Left lobe of liver (tissue), 2 donors: ENCODE results near the gene TBC1D26. TPM values are rescaled to one million over a fixed set of nuclear protein-coding genes. Genes with fewer than 3 reads are reported as not detected.
"Not testable (repeated sequence)": the region's sequence is repeated elsewhere in the genome, so short reads cannot be mapped to it uniquely, and the experiment has no call there.

Experiments
- ATAC-seq: fragments of 200-7000 bp; cut with Tn5 transposase; one replicate; pipeline ENCODE4 v1.9.1; 2020; ENCODE audit warnings: mild to moderate bottlenecking, moderate library complexity
- DNase-seq: peaks from one replicate; pipeline ENCODE4 v3.0.0-alpha.2; 2020; ENCODE audit warnings: low spot score
- total RNA-seq: library from RNA; stranded (reverse); gene quantifications from one replicate; pipeline ENCODE4 v1.2.1, GENCODE V29; 2021
- donor health status: DM: no; HTN: no; CAD: no; lungs with moderate emphysema.
- donor health status: DM: no; HTN: yes; CAD: no.

Gene TBC1D26
- total RNA-seq: not detected

DNA sequence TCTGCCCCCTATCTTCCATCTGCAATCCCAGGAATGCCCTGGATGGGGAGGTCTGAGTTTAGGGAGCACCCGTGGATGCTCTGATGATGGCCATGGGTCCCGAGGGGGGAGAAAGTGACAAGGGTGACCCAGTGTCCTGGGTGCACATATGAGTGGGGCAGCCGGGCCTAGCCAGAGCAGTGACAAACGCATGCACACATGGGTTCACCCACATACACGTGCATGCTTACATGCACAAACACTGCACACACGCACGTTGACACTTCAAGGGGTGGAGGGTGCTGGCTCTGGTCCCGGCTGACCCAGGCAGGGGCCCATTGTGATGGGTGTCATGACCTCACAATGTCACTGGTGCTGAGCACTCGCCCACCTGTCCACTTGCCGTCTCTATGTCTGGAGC, at the start of gene TBC1D26:
TSS of gene TBC1D26 (plus strand) at position 384 of the 400 bp plus-strand sequence. CDS start 3,066 bp downstream, outside the sequence.
- DNase-seq: not testable (repeated sequence)

GRCh38 chr17:15683135-15683534, 48.9 kb upstream of the TBC1D26 start:
- ATAC-seq, DNase-seq: not testable (repeated sequence)

More for the DNA sequence above, at the start of gene TBC1D26:
- ATAC-seq: not testable (repeated sequence)

- DNase-seq (peak; percentile 80), ATAC-seq (peak; percentile 98)
Observed at GRCh38 chr17:15683824-15684478, 48.1 kb upstream of the TBC1D26 start, which contains the start of gene TRIM16. TSS of gene TRIM16 (minus strand) at chr17:15684311. CDS start at chr17:15651609, 32,702 bp downstream.

DNA sequence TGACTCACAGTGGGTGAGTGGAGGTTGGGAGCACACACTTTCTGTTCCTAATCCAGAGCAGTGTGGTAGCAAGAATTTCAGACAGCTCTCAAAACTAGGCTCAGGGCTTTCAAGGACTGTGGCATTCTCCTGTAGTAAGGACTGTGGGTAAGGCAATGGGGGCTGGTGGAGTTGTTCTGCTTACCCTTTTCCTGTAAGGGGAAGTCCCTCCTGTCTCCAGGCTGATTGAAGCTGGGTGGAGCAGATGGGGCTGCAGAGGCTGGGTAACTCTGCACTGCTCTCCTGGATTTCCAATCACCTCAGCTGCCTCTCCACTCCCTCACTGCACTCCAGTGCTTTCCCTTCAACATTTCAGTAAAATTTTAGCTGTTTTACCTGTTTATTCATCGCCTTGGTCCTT, 44.6 kb upstream of the TBC1D26 start:
- ATAC-seq, DNase-seq: not testable (repeated sequence)

GRCh38 chr17:15698967-15699366, 33.1 kb upstream of the TBC1D26 start:
- DNase-seq: not testable (repeated sequence)
- ATAC-seq: peak; percentile 1

DNA sequence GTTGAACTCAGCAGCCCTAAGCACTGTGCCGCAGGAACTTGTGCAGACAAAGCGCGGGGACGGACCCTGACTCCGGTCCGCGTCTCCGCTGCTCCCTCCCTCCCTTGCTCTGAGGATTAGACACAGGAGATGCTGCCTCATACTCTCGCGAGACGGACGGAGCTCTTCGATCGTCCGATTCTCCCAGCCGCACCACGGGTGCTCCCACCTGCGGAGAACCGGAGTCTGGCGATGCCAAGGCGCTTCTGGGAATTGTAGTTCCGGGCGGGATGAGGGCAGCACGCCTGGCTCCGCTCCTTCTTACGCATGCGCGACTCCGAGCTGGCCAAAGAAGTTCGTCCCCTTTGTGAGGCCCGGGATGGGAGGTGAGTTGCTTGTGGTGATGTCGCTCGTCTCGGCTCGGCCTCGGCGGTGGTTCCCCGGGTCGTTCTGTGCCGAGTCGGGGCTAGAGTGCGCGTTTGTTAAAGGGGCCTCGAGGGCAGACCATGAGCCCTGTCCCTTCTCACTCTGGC, 32.6 kb upstream of the TBC1D26 start, which contains the start of gene ZNF286A:
TSS of gene ZNF286A (plus strand) at position 340 of the 512 bp plus-strand sequence. CDS start 578 bp downstream, outside the sequence.
- peak; percentile 99 for ATAC-seq

DNA sequence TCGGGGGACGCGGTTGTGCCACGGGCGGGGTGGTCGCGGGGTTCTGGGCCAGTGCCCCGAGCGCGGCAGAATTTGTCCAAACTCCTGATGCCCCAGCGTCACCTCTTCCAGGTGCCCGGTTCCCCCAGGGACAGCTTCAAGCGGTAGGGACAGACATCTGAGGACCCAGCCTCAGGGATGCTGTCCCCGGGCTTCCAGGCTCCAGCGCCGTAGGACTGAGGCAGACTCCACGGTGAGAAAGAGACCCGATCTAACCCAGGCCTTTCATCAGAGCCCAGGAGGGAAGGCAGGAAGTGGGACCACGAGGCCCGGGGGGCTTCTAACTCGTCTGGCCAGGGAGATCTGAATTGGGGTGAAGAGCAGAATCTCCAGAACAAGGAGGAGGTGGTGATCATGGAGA, 32.1 kb upstream of the TBC1D26 start:
- not testable (repeated sequence) for DNase-seq
- ATAC-seq: peak; percentile 10

More for the DNA sequence above, 32.6 kb upstream of the TBC1D26 start, which contains the start of gene ZNF286A:
- peak; percentile 100 for DNase-seq

GRCh38 chr17:15704239-15704638, 27.8 kb upstream of the TBC1D26 start:
- not testable (repeated sequence) for ATAC-seq, DNase-seq

- not testable (repeated sequence) for DNase-seq
Observed at GRCh38 chr17:15704813-15705212, 27.3 kb upstream of the TBC1D26 start.

DNA sequence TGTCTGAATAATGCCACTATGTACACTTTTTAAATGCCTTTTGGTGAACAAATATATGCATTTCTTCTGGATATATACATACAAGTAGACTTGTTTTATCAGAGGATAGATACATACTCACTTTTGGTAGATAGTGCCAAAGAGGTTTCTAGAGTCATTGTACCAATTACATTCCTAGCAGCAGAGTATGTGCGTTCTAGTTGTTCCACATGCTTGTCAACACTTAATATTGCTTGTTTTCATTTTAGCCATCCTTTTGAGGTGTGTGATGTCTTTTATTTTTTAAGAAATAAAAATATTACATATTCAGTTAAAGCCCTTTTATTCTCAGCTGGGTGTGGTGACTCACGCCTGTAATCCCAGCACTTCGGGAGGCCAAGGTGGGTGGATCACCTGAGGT, 23.2 kb upstream of the TBC1D26 start:
- ATAC-seq, DNase-seq: not testable (repeated sequence)

More at GRCh38 chr17:15704813-15705212, 27.3 kb upstream of the TBC1D26 start:
- not testable (repeated sequence) for ATAC-seq

- not testable (repeated sequence) for DNase-seq, ATAC-seq
Observed at GRCh38 chr17:15716601-15717563, 15.2 kb upstream of the TBC1D26 start.

DNA sequence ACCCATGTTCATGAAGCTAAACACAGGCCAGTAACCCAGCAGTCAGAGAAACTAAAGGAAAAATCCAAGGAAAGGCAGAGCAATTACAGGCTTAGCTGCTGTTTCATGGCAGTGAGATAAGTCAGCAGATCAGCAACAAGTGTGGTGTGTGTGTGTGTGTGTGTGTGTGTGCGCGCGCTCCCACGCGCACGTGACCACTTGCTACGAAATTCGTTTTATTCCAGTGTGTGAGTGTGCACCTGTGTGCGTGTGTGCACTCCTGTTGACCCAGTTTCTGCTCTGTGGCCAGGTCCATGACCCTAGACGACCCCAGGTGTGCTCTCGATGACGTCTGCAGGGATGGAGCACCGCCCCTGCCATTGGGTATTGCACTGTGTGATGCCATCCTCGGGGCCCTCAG, 1.5 kb upstream of the TBC1D26 start:
- DNase-seq, ATAC-seq: not testable (repeated sequence)

DNA sequence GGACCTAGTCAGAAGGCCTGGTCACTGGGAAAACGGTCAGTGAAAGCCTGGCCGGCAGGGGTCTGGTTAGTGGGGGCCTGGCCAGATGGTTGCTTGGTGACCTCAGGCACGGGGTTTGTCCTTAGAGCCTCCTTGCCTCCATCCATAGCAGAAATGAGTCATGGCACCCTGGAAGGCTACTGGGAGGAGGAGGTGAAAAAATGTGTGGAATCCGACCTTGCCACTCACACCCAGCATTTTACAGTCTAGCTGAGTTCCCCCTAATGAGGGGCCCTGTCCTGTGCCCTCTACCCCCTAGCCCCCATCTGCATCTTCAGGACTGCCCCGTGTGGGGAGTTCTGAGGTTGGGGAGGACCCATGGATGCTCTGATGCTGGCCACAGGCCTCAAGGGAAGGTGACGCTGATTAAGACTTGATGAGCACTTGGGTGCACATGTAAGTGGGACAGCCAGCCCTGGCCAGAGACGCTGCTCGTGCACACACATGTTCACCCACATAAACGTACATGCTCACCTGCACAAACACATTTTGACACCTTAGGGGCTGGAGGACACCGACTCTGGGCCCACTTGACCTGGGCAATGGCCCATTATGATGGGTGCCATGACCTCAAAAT, 1.2 kb downstream of the TBC1D26 start:
- DNase-seq, ATAC-seq: not testable (repeated sequence)

- not testable (repeated sequence) for ATAC-seq
Observed at GRCh38 chr17:15736578-15736977, 4.5 kb downstream of the TBC1D26 start.

DNA sequence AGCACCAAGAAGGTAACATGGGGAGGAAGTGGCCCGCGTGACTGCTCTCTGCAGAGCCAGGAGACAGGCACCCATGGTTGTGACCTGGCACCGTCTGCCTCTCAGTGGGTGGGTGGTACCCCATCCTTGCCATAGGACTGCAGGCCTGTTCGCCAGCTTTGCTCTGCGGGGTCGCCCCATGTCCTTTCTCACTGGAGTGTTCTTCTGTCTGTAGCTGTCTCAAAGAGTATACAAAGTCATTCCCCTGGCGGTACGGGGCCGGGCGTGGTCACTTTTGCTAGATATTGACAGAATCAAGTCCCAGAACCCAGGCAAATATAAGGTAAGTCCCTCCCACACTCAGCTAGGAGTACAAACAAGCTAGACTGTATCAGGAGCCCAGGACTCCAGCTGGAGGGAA, 6.0 kb downstream of the TBC1D26 start:
- ATAC-seq (no peak), DNase-seq (no peak)

More at GRCh38 chr17:15736578-15736977, 4.5 kb downstream of the TBC1D26 start:
- not testable (repeated sequence) for DNase-seq

GRCh38 chr17:15739259-15739658, 7.2 kb downstream of the TBC1D26 start:
- DNase-seq, ATAC-seq: not testable (repeated sequence)

DNA sequence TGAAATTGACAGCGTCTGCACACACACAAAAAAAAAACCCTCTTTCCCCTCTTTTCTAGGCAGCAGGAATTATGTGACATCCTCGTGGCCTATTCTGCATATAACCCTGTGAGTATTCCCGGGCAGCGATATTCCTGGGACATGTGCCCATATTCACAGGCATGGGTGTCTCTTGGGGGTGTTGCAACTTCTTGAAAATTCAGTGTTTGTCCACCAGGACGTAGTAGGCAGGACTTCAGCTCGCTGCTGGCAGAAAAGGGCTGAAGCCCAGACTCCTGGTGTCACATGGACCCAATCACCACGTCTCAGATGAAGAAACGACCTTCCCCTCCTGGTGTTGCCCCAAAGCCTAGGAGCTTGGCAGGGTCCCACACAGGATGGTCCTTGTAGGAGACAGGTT, 8.0 kb downstream of the TBC1D26 start:
- DNase-seq: not testable (repeated sequence)

DNA sequence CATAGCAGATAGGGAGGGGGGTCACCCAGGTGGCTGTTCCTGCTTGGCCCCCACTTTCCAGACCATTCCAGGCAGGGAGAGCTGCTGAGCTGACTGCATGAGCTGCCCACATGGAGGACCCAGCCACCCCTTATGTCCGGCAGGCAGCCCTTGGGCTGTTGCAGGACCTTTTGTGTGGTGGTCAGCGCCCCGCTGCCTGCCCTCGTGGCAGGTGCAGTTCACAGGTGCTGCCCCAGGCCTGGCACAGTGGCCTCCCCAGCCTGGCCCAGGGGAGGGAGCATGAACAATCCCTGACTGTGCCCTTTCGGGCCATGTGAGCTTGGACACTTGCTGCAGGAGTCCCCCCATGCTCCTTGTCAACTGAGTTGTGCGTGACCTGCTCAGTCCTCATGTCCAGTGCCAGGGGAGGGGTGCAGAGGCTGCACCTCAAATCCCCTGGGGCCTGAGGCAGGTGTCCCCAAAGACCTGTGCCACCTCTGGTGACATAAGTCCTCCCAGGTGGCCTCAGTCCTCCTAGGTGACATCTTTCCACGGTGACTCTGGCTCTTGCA, 8.6 kb downstream of the TBC1D26 start:
- DNase-seq: no peak
- ATAC-seq: no peak

More for the DNA sequence above, 8.0 kb downstream of the TBC1D26 start:
- ATAC-seq: not testable (repeated sequence)

DNA sequence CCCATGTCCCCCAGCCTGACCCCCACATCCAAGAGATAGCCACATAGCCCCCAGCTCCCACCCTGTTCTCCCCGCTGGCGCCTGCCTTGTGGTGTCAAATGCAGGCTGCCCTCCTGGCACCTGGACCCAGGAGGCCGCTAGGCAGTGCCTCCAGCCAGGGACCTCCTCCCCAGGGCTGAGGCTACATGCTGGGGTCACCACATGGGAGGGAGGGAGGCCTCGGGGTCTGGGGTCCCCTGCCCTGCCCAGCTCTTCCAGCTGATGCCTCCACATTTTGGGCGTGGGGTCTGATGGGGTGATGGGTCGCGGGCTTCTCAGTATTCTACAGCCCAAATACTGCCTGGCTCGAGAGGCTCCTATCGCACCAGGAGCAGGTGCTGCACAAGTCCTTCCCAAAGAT, 9.5 kb downstream of the TBC1D26 start:
- DNase-seq: no peak
- no peak for ATAC-seq
